GM10266 (cell line): Measurements from ENCODE around the gene PSMA2.

Experiments used
- DNase-seq: peaks from one replicate; pipeline ENCODE4 v3.0.0; 2012; ENCODE audit errors: extremely low spot score
- CTCF ChIP-seq: IDR thresholded peaks from 2 replicates; pipeline ENCODE4 v1.5.1; 2012; ENCODE audit warnings: mild to moderate bottlenecking, low read depth; ENCODE audit not compliant: control insufficient read depth, insufficient read depth; ENCODE audit errors: missing control alignments

PSMA2 gene

GRCh38 chr7:42959549-42959948 is 27.6 kb upstream of the PSMA2 start:
- TF ChIP-seq CTCF: no peak
- DNase-seq: no peak

- DNase-seq: no peak
These were observed 24.1 kb upstream of the PSMA2 start for GRCh38 chr7:42956062-42956461.

GRCh38 chr7:42953994-42954393 is 22.0 kb upstream of the PSMA2 start:
- no peak for DNase-seq
- TF ChIP-seq CTCF: no peak

More at GRCh38 chr7:42956062-42956461, 24.1 kb upstream of the PSMA2 start:
- no peak for TF ChIP-seq CTCF

- DNase-seq: no peak
- TF ChIP-seq CTCF: no peak
These were observed 20.4 kb upstream of the PSMA2 start for GRCh38 chr7:42952328-42952727.

- no peak for DNase-seq
- TF ChIP-seq CTCF: no peak
These were observed 18.4 kb upstream of the PSMA2 start for GRCh38 chr7:42950417-42950816.

- DNase-seq: no peak
- no peak for TF ChIP-seq CTCF
These were observed 15.5 kb upstream of the PSMA2 start for GRCh38 chr7:42947521-42947920.

- TF ChIP-seq CTCF: no peak
- DNase-seq: no peak
These were observed 14.6 kb upstream of the PSMA2 start for GRCh38 chr7:42946627-42946950.
